Stomach (tissue), 9 donors: Measurements from ENCODE around the gene ELMOD3. TPM values are rescaled to one million over a fixed set of nuclear protein-coding genes. Genes with fewer than 3 reads are reported as not detected.

Experiments used
- DNase-seq, 2 donors: peaks; one replicate each; pipeline versions ENCODE4 v3.0.0 to v3.0.0-alpha.2; 2013 to 2019
- H3K27ac ChIP-seq, 5 donors: fragments of 200-600 bp in 4 of 5; sonication (generic) in 4 of 5; one replicate each; pipeline ENCODE4 v1.5.1; 2013 to 2019; ENCODE audit warnings: mild to moderate bottlenecking in 1 of 5, moderate library complexity in 1 of 5
- H3K27me3 ChIP-seq, 3 donors: fragments of 200-600 bp; sonication (generic); one replicate each; pipeline ENCODE4 v1.5.1; 2017 to 2019; ENCODE audit warnings: mixed run types in 1 of 3
- H3K36me3 ChIP-seq, 4 donors: fragments of 200-600 bp; sonication (generic); 1 replicate in 3 of 4; 2 replicates in 1 of 4; pipeline ENCODE4 v1.5.1; 2016 to 2019
- H3K4me1 ChIP-seq, 4 donors: fragments of 200-600 bp; sonication (generic); one replicate each; pipeline ENCODE4 v1.5.1; 2016 to 2019
- H3K4me3 ChIP-seq, 4 donors: fragments of 200-600 bp; sonication (generic) in 3 of 4; one replicate each; pipeline ENCODE4 v1.5.1; 2016 to 2019; ENCODE audit warnings: mild to moderate bottlenecking in 1 of 4
- H3K9me3 ChIP-seq, 4 donors: fragments of 200-600 bp; sonication (generic); one replicate each; pipeline ENCODE4 v1.5.1; 2016 to 2019
- EP300 ChIP-seq: sonication (generic); formaldehyde crosslinking; IDR thresholded peaks from one replicate; pipeline ENCODE4 v1.6.1; 2017; ENCODE audit warnings: antibody characterized with exemption
- POLR2A ChIP-seq, 4 donors: fragments of 450-650 bp; IDR thresholded peaks; one replicate each; pipeline ENCODE4 v1.6.1; 2016; ENCODE audit warnings: antibody characterized with exemption in 4 of 4, control low read depth in 2 of 4, mild to moderate bottlenecking in 1 of 4, moderate library complexity in 1 of 4
- POLR2AphosphoS5 ChIP-seq, 3 donors: sonication (generic); formaldehyde crosslinking; IDR thresholded peaks; one replicate each; pipeline ENCODE4 v1.6.1; 2016; ENCODE audit warnings: antibody characterized with exemption in 3 of 3
- WGBS, 5 donors: extraction: QIAGEN DNeasy Blood & Tissue Kit in 3 of 5; methylation state at CpG; one replicate each; pipeline versions ENCODE4 v1.1.5 to v1.1.7; 2013 to 2018; 5-methylcytosine and 5-hydroxymethylcytosine counted together
- intact Hi-C: fragments of 100-400 bp; cut with DNase I; formaldehyde crosslinking; loops from one replicate; pipeline ENCODE4 v1.15.1; 2023; ENCODE audit warnings: low total_unique reads
- polyA plus RNA-seq, 3 donors: library from polyadenylated mRNA; stranded (reverse); fragments of 200-250 nt; gene quantifications; one replicate each; pipeline ENCODE4 v1.2.3, GENCODE V29; 2013
- total RNA-seq, 5 donors: library from RNA; depleted of rRNA; stranded (reverse); fragments of >200 nt; gene quantifications; one replicate each; pipeline versions ENCODE4 v1.1.0 to v1.2.3, GENCODE V29; 2014 to 2016
- TF ChIP-seq, protein P1 (sequence below), 7 experiments: fragments of 450-650 bp in 4 of 7; fragments of 200-600 bp in 3 of 7; sonication (generic) in 3 of 7; IDR thresholded peaks; one replicate each; pipeline ENCODE4 v1.5.1; 2016 to 2019; ENCODE audit warnings: antibody characterized with exemption in 7 of 7, control low read depth in 2 of 7, mild to moderate bottlenecking in 1 of 7
- donor health status: healthy with polysubstance abuse.
- donor health status: Bipolar disorder and iron deficiency.
- donor health status: healthy.

The ELMOD3 gene
- total and polyA plus RNA-seq, 8 donors = 13.4 to 43.8 (median 19.3) TPM

DNA sequence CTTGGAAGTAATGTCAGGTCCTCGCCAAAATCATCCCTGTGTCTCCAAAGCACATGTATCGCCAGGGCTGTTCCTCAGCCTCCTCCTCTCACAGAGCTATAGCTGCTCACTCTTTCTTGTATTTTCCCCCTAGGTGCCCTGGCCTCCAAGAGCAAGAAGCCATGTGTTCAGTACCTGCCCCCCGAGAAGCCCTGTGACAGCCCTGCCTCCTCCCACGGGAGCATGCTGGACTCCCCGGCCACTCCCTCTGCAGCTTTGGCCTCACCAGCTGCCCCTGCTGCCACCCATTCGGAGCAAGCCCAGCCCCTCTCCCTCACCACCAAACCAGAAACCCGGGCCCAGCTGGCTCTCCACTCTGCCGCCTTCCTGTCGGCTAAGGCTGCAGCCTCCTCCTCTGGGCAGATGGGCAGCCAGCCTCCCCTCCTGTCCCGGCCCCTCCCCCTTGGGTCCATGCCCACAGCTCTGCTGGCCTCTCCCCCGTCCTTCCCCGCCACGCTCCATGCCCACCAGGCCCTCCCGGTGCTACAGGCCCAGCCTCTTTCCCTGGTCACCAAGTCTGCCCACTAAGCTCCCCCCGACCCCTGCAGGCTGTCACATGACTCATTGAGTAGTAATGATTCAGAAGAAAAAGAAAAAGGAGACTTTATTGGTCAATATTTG, 45.5 kb upstream of the ELMOD3 start:
- DNase-seq = peak; percentile 55 to 80
- TF ChIP-seq, protein P1, sequence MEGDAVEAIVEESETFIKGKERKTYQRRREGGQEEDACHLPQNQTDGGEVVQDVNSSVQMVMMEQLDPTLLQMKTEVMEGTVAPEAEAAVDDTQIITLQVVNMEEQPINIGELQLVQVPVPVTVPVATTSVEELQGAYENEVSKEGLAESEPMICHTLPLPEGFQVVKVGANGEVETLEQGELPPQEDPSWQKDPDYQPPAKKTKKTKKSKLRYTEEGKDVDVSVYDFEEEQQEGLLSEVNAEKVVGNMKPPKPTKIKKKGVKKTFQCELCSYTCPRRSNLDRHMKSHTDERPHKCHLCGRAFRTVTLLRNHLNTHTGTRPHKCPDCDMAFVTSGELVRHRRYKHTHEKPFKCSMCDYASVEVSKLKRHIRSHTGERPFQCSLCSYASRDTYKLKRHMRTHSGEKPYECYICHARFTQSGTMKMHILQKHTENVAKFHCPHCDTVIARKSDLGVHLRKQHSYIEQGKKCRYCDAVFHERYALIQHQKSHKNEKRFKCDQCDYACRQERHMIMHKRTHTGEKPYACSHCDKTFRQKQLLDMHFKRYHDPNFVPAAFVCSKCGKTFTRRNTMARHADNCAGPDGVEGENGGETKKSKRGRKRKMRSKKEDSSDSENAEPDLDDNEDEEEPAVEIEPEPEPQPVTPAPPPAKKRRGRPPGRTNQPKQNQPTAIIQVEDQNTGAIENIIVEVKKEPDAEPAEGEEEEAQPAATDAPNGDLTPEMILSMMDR (IDR thresholded peaks at IDR 0.05) = no peak
- no peak for TF ChIP-seq POLR2AphosphoS5 (IDR thresholded peaks at IDR 0.05)
- no peak for TF ChIP-seq EP300
- no peak for TF ChIP-seq POLR2A (IDR thresholded peaks at IDR 0.05)
- peaks cover 17 to 44% (median 31%) of the 10 kb centered on the region in 4 donors for H3K4me1 ChIP-seq
- H3K27ac ChIP-seq = peak overlapping the region in 3 of 5 donors; percentile 51 to 69 (median 65)
- H3K36me3 ChIP-seq = peaks cover 0 to 49% (median 37%) of the 10 kb centered on the region in 4 donors
- WGBS, 5 donors = 20 to 35% (median 27%) methylated on average over 15 of the region's 15 CpGs
- no peaks in the 10 kb centered on the region for H3K27me3 ChIP-seq
- H3K9me3 ChIP-seq = no peaks in the 10 kb centered on the region
- no peak overlapping the region for H3K4me3 ChIP-seq
- intact Hi-C loops = no loop called here

DNA sequence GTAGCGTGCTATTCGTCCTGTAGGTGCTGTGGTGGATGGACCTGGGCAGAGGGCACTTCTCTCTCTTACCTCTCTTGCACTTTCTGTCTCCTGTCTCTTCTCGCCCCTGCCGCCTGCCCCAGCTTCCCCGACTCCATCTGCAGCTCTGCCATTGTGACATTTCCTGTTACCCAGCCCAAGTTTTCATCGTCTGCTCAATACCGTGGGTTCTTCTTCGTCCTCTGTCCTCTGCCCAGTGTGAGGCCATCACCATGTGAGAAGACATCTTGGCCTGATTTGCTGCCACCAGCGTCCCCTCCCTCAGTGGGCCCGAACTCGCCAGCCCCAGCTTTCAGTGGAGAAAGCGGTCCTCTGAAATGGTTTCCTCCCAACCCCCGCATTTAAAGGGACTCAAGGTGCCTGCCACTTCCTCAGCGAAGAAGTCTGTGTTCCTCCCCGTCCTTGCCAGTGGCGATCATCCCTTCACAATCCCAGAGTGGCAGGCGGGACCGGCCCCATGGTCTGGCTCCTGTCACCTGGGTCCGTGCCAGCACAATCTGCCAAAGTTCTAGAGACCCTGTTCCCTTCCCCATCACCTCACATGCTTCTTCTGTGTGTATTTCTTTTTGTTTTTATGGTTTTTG, 44.8 kb upstream of the ELMOD3 start:
- WGBS, 5 donors = 59 to 69% (median 67%) methylated on average over 19 of the region's 19 CpGs

GRCh38 chr2:85310330-85310729, 44.2 kb upstream of the ELMOD3 start:
- peak overlapping the region in 2 of 5 donors; percentile 65 to 69 for H3K27ac ChIP-seq
- intact Hi-C loops = no loop called here
- peaks cover 0 to 49% (median 42%) of the 10 kb centered on the region in 4 donors for H3K36me3 ChIP-seq
- no peak for TF ChIP-seq POLR2AphosphoS5 (IDR thresholded peaks at IDR 0.05)
- TF ChIP-seq, protein P1 (IDR thresholded peaks at IDR 0.05) = no peak
- TF ChIP-seq EP300 = no peak
- TF ChIP-seq POLR2A (IDR thresholded peaks at IDR 0.05) = no peak
- H3K9me3 ChIP-seq = no peaks in the 10 kb centered on the region
- H3K4me3 ChIP-seq = no peak overlapping the region
- no peaks in the 10 kb centered on the region for H3K27me3 ChIP-seq
- DNase-seq = no peak
- WGBS, 5 donors = 63 to 76% (median 67%) methylated on average over 3 of the region's 3 CpGs
- H3K4me1 ChIP-seq = peaks cover 17 to 52% (median 33%) of the 10 kb centered on the region in 4 donors

More for the DNA sequence above, 44.8 kb upstream of the ELMOD3 start:
- Histone ChIP-seq H3K9me3 (no peaks in the 10 kb centered on the region), H3K4me1 (peaks cover 17 to 51% (median 33%) of the 10 kb centered on the region in 4 donors), H3K27ac (peak overlapping the region in 4 of 5 donors; percentile 33 to 69 (median 58)), H3K4me3 (no peak overlapping the region), H3K36me3 (peaks cover 0 to 49% (median 41%) of the 10 kb centered on the region in 4 donors), H3K27me3 (no peaks in the 10 kb centered on the region)
- DNase-seq = no peak
- intact Hi-C loops = no loop called here
- no peak for TF ChIP-seq EP300
- TF ChIP-seq POLR2AphosphoS5 (IDR thresholded peaks at IDR 0.05) = no peak
- TF ChIP-seq, protein P1 (IDR thresholded peaks at IDR 0.05) = no peak
- TF ChIP-seq POLR2A (IDR thresholded peaks at IDR 0.05) = no peak

DNA sequence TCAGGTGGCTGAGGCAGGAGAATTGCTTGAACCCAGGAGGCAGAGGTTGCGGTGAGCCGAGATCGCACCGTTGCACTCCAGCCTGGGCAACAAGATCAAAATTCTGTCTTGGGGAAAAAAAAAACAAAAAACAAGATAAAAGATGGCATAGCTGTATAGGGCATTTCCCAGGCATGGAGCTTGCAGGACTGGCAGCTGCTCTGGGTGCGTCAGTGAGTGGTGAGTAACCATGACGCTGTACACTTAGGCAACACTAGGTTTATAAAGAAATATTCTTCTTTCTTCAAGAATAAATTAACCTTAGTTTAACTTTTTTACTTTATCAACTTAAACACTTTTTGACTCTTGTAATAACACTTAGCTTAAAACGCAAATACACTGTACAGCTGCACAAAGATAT, 42.2 kb upstream of the ELMOD3 start:
- no peak for TF ChIP-seq EP300
- no peak for TF ChIP-seq POLR2A (IDR thresholded peaks at IDR 0.05)
- no peak for TF ChIP-seq POLR2AphosphoS5 (IDR thresholded peaks at IDR 0.05)
- TF ChIP-seq, protein P1 (IDR thresholded peaks at IDR 0.05) = no peak
- no peak overlapping the region for H3K4me3 ChIP-seq
- no peak for DNase-seq
- H3K9me3 ChIP-seq = no peaks in the 10 kb centered on the region
- H3K36me3 ChIP-seq = peaks cover 8 to 49% (median 43%) of the 10 kb centered on the region in 4 donors
- H3K27ac ChIP-seq = no peak overlapping the region
- WGBS, 5 donors = 72 to 84% (median 82%) methylated on average over 7 of the region's 7 CpGs
- intact Hi-C loops = no loop called here
- H3K4me1 ChIP-seq = peaks cover 17 to 40% (median 27%) of the 10 kb centered on the region in 4 donors
- no peaks in the 10 kb centered on the region for H3K27me3 ChIP-seq
